HUDEP-2 (cell line): ENCODE results near the gene HIKESHI.

Source experiments
- DNase-seq, 76 experiments: peaks; one replicate each; lab custom pipeline; 2025; ENCODE audit not compliant: unreplicated experiment in 76 of 76; lab: John Stamatoyannopoulos, UW

Gene HIKESHI

GRCh38 chr11:86372586-86372985 is 70.5 kb downstream of the HIKESHI start:
- DNase-seq: no peak

DNA sequence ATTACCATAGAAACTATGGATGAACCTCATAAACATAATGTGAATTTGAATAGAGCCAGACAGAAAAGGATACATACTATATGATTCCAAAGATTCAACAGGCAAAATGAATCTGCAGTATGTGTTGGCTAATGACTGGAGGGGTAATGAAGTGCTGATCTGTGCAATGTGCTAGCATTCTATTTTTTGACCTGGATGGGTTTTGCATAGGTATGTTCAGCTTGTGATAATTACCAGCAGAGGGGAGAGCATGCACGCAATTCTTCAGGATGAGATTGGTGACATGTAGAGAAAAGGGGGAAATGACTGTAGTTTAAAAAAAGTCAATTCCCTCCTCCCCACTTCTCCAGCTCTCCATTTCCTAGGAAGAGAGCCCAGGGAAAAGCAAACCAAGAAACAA is 72.0 kb downstream of the HIKESHI start:
- DNase-seq: no peak

DNA sequence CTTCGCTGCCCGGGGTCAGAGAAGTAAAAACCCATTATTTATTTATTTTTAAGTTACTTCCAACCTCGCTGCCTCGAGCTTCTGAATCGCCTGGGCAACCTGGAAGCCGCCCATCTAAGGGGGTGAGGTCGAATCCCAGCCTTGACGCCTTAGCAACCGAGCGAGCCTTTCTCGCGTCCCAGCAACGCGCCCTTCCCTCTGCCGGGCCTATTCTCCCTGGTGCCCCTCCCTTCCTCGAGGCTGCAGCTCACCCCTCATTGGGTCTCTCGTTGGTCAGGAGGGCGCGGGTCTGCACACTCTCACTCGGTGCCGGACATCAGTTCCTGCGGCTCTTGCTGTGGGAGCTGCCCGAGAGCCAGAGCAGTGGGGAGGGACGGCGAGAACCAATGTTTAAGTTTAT is 72.5 kb downstream of the HIKESHI start, which contains the start of gene CCDC81:
Gene CCDC81, plus strand, starts transcription at position 302 of the 400 bp plus-strand sequence. CDS start 277 bp downstream, outside the sequence.
- no peak for DNase-seq

- DNase-seq: no peak
These were observed 75.9 kb downstream of the HIKESHI start for GRCh38 chr11:86377972-86378371.

- no peak for DNase-seq
These were observed 78.4 kb downstream of the HIKESHI start for GRCh38 chr11:86380295-86381059.

DNA sequence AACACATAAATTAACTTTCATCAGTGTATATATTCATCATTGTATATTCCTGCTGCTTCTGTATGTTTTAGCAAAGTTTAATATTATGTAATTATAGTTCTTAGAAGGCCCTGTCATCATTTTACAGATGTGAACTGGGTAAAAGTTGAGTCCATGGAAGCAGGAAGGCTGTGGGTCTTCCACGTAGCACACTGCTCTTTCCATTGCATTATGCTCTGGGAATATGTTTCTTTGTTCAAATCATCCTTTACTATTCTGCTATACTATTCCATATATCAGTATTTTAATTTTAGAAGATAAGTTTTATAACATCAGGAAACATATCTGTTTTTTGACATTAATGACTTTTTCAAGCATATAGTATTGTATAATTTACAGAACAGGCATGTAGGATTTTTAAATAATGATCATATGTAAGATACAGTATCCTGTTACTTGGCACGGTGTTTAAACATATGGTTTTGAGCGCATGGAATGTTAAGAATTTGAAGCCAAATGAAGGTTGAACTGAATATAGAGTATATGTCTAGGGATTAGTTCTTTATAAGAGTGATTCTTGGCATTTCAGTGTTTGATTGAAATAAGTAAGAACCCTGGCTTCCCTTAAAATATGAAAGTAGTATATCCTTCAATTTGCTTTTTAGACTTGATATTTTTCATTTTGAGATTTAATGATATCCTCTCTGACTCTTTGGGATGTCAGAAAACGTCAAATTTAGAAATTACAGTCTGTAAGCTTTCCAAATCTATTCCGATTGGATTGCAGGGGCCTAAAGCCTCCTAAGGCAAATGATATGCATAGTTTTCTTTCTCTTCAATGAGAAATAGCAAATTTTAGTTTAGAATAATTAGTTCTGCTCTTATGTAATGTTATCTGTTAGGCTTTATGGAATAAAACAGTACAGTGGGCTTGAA is 81.3 kb downstream of the HIKESHI start:
- no peak for DNase-seq

DNA sequence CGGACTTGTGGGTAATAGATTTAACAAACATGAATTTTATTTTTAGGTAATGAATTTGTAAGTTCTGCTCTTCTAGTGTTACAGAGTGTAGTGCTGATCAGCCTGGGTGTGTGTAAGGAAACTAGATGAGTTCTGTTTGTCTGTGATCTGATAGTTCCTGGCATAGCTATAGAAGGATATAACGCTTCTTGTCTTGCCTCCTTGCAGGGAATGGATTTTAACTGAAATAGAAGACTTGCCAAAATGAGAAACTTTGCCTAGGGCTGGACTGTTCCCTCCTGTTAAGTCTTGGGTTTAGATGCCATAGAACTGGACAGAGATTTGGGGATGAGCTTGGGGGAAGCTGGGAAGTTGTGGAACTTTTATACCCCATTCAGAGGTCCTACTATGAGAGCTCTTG is 84.2 kb downstream of the HIKESHI start:
- DNase-seq: no peak

DNA sequence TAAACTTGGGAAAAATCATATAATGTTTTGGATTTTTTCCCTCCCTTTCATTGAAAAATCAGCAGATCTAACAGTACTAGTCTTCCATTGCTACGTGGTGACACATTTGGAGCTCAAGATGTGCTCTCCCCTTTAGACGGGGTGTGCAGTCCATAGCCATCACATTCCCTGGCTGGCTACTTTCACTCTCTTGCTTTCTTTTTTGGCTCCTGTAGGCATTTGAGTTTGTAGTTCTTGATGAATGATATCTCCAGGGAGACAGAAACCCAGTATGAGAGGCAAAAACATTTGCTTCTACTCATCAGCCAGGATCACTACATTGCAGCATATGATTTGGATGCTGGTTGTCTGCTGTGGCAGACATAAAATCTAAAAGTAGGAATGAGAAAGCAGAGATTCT is 84.7 kb downstream of the HIKESHI start:
- DNase-seq: no peak

GRCh38 chr11:86388198-86388597 is 86.2 kb downstream of the HIKESHI start:
- DNase-seq: no peak

GRCh38 chr11:86390487-86390886 is 88.4 kb downstream of the HIKESHI start:
- no peak for DNase-seq

- DNase-seq: no peak
These were observed 93.1 kb downstream of the HIKESHI start for GRCh38 chr11:86395061-86395551.
